Measurements from ENCODE around the gene SHISAL1.
"Not testable (repeated sequence)": the region's sequence is repeated elsewhere in the genome, so short reads cannot be mapped to it uniquely, and the experiment has no call there.

The SHISAL1 gene

DNA sequence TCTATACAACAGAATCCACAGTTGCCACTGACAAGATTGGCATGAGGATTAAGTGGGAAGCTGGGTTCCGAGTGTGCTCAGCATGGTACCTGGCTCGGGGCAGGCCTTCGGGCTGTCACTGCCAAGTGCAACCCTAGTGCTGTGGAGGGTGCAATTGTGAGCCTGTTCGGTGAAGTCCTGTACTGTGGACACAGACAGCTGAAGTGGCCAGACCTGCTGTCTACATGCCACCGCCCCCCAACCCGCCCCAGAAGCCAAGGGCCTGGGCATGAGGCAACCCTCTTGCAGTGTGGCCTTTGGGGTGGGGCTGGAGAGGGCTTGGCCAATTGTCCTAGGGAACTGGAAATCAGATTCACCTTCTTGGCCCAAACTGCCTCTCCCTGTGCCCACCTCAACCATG lies 15.6 kb upstream of the SHISAL1 start:
- no peak for DNase-seq (ENCODE audit: low read depth)

DNA sequence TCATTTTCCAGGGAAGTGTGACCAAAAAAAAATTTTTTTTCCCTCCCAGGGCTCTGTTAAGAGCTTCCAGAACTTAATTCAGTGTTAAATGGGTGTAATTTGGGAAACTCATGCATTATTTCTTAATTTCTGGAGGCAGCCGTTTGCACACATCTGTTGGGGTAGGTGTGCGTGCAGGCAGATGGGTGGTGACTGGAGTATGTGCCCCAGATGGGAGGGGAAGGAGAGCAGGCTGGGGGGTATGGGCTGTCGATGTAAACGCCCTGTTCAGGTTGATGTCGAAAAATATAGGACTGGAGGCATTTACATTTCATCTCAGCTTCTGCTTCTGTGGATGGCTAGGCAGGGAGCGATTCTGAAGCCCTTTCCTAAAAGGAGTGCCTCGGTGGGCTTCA lies 13.7 kb upstream of the SHISAL1 start:
- no peak for DNase-seq (ENCODE audit: low read depth)

DNA sequence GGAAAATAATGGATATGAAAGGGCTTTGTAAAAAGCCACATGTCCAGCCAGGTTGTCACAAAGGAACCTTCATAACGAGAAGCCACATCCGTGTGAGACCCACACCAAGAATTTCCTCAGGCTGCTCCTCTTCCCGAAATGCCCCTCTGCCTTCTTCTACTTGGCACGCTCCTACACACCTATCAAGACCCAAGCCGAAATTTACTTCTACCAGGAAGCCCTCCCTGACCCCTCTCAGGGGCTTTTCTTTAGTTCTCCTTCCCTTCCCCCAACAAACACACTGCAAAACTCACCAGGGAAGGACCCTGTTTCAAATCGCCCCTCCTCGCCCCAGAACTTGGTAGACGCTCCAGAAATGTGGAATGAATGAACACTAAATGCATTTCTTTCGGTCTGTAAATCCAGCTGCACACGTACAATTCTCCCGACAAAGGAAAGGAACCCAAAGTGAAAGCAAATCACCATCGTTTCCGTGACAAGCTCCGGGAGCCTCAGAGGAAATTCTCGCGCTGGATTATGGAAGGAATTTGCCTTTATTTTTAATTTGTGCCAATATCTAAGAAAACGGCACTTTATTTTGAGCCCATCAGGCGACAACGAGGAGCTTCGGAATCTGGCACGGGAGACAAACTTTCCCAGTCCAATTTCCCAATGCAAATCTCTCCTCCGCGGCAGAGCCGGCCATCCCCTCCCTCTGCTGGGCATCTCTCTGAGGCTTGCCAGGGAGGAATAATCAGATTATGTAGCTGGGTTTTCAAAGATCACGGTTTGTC lies 13.2 kb upstream of the SHISAL1 start:
- no peak for DNase-seq (ENCODE audit: low read depth)

DNA sequence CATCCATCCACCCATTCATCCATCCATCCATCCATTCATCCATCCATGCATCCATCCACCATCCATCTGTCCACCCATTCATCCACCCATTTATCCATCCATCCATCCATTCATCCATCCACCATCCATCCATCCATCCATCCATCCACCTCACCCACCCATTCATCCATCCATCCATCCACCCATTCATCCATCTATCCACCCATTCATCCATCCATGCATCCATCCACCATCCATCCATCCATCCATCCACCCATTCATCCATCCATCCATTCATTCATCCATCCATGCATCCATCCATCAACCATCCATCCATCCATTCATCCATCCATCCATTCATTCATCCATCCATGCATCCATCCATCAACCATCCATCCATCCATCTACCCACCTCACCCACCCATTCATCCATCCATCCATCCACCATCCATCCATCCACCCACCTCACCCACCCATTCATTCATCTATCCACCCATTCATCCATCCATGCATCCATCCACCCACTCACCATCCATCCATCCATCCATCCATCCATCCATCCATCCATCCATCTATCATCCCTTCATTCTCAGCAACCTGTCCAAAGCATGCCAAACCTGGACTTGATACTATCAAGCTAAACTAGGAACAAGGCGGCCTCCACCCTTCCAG lies 10.5 kb upstream of the SHISAL1 start:
- DNase-seq (ENCODE audit: low read depth): not testable (repeated sequence)

DNA sequence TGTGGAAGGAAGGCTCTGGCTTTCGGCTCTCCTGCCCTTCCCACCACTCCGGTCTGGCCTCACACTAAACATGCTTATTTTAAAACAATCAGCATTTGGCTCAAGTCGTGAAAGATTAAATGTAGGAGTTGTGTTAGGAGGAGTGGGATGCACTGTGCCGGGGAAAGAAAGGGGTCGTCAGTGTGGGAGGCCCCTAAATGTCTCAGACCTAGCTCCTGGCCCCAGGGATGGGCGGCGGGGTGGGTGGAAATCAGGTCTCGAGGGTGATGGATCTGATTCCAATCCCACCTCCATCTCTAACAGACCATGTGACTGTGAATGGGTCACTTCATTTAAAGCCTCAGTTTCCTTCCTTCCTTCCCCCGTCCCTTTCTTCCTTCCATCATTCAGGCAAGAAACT lies 6.9 kb upstream of the SHISAL1 start:
- no peak for DNase-seq (ENCODE audit: low read depth)

DNA sequence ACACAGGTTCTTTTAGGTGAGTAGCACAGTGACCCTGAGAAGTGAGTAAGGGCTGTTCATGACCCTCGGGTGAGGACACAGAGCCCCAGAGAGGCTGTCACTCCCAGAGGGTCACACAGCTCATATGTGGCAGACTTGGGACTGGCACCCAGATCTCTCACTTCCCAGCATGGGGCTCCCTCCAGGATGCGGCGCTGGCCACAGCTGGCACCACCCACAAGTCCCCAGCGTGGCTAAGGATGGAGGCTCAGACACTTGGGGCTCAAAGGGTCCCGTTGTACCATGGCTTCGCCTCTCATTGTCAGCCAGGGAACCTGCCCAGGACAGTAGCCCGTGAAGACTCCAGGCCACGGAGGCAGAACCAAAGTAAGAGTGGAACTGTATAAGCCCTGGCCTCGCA lies 6.0 kb upstream of the SHISAL1 start:
- DNase-seq (ENCODE audit: low read depth): no peak

DNA sequence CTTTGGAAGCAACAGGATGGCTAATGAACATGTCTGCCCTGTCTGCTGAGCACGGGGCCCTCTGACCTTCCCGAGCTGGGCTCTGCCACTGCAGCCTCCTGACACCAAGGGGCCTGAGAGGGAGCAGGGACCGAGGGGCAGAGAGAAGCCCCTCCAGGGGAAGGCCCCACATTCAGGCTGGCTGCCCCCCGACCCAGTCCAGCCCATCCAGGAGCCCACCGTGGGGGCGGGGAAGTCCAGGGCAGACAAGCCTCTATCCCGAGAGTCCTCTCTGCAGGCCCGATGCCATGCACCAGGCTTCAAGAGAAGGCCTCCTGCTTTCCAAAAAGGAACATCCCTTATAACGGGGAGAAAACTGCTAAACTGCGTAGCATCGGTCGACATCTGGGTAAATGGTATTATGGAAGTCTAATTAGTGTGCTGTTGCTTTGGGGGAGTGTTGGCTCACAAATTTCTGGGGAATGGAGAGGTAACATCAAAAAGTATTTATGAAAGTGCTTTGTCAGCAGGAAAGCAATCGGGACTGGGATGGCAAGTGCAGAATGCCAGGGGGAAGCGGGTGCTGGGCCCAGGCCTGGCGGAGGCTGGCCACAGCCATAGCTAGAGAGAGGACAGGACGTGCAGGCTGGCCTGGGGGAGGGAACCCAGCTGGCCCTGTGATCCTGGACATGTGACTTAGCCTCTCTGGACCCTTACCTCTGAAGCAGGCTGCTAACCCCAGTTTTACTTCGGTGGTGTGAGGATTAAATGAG lies 5.3 kb upstream of the SHISAL1 start:
- no peak for DNase-seq (ENCODE audit: low read depth)

DNA sequence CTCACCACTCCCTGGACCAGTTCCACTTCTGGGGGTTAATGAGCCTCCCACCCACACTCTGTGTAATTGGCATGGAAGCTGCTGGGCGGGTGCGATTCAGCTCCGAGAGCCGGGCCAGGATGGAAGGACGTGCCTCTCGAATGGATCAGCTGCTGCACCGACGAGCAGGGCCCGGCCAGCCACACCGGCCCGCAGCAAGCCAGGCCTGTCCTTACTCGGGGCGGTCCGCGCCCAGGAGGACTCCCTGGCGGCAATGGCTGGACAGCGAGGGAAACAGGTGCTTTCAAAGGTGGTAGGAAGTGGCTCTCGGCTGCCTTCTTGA lies 4.3 kb upstream of the SHISAL1 start:
- no peak for DNase-seq (ENCODE audit: low read depth)

DNA sequence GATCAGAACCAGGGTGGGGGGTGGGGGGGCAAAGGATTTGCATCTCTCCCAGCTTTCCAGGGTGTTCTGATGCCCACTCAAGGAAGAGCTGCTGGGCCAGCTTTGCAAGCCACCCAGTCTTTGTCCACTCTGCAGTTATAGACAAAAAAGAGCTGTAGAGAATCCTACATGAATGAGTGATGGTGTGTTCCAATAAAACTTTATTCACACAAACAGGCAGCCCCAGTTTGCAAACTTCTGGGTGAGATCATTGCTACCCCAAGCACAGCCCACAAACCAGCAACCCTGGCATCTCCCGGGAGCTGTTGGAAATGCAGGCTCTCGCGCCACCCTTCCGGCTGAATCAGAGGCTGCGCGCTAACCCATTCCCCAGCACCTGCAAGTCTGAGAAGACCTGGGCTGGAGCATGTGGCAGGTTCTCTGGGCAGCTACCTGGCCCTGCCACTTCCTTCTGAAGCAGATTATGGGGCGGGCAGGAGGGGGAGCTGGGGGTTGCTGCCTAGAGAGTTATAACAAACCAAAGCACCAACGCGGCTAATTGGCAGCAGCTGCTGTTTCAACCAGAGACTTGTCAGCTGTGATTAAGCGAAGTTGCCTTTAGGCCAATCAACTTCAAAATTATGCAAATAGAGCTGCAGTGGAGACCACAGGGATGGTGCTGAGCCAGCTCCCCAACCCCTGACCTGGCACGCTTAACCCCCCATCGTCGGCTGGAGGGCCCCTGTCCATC lies 3.8 kb upstream of the SHISAL1 start:
- no peak for DNase-seq (ENCODE audit: low read depth)

DNA sequence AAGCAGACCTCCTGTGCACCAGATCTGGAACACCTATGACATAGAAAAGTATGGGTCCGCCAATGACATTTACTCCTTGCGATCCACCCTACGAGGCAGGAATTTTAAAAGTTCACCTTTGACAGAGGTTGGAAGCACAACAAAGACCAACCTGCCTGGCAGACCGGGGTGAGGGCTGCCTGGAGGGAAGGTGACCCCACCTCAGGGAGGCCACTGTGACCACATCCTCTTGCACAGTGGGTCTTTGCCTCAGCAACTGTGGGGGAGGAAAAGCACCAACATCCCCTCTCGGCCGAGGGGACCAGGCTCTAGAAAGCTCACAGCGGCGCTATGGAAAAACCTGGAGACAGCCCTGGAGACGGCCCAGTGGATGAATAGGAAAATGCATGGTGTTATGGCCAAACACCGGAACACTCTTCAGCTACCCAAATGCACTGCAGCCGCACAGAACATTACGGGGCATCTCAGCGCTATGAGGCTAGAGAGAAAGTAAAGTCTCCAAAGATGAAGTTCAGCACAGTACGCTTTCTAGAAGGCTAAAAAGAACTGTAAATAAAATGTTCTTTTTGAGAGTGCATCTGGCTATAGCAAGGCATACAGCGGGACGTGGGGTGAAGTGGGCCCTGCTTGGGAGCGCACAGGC lies 1.8 kb upstream of the SHISAL1 start:
- no peak for DNase-seq (ENCODE audit: low read depth)

DNA sequence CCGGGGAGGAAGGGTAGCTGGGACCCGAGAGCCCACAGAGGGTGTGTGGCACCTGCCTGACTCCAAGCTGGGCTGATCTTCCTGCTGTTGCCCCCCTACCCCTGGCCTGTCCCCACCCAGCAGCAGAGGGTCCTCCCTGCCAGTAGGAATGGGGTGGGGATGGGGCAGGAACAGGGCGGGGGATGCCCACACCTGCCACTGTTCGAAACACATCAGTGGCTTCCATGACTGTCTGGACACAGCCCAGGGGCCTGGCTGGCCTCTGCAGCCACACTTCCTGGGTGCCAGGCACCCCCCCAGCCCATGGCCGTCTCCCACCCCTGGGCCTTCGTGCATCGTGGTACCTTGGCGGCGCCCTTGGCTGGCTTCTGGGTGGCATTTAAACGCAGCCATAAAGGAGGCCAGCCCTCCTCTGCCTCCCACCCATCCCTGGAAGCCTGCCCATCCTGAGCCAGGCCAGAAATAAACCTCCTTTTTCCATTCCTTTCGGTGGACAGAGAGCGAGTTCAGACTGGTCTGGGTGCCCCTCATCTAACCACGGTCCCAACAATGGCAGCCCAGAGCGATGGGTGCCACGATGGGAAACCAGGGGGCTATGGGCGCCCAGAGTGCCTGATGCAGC lies 745 bp upstream of the SHISAL1 start:
- DNase-seq (ENCODE audit: low read depth): no peak

DNA sequence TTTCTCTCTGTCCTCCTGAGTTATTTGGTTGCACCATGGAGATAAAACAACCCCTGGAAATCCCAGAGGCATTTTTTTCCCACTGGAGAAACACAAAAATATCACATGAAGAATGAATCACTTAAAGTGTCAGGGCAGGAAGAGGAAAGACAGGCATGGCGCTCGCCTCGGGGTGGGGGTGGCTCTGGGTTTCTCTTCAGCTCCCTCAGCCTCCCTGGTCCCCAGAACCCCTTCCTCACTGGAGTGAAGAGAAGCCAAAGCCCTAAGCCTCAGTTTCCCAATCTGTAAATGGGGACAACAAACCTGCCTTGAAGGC lies 938 bp downstream of the SHISAL1 start:
- no peak for DNase-seq (ENCODE audit: low read depth)

DNA sequence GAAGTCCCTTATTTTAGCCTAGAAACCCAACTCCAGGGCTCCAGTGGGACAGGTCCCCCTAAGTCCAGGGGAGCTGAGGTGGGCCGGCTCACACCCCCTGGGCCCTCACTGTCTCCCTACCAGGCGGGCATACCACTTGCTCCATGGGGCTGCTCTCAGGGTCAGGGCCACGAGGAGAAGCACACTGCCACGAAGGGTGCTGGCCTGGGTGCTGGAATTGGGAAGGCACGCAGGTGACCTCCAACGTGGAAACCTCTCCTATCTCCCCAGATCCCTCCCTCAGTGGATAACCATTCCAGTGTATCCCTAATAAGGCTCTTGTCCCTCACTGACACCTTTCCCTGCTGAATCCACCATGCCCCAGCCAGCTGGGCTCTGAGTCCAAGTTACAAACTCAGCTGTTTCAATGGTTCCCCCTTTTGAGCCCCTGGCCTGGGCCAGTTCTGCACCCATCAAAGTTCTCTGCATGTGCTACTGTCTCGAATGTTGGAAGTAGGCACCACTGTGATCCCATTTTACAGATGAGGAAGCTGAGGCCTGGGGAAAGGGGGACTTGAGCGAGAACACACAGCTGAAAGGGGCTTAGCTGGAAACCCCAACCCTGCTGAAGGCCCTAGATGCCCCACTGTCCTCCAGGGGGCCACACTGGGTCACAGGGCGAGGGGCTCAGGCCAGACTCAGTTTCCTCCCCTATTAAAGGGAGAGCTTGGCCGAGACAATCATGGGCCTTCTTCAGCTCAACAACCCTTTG lies 1.5 kb downstream of the SHISAL1 start:
- no peak for DNase-seq (ENCODE audit: low read depth)

DNA sequence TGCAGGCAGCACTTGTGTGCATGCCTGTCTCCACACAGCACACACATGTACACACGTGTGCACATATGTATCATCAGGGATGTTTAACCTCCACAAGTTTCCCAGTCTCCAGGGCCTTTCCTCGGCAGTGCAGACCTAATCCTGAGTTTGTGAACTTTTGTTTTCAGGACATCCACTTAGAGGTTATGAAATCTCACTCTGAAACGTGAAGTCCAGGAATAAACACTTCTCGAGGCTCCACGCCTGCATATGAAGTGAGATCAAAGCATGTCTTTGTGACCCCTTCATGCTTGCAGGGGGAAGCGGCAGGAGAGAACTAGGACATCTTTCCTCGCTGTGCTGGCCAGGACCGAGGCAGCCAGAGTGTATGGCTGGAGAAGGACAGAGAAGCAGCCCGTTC lies 3.1 kb downstream of the SHISAL1 start:
- no peak for DNase-seq (ENCODE audit: low read depth)

DNA sequence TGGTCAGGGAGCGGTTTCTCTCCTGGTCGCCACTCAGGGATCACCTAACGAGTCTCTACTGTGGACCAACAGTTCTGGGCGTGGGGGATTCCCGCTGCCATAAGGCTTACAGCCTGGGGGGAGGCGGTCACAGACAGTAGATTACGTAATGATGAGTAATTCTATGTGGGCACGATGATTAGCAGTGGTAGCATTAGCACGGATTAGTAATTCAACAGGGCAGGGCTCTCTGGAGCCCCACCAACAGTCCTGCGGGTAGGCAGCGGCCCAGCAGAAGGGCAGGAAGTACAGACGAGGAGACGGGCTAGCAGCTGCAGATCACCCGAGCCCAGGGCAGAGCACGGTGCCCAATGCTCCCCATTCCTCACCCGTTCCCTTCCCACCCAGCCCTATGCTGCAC lies 3.6 kb downstream of the SHISAL1 start:
- DNase-seq (ENCODE audit: low read depth): no peak

DNA sequence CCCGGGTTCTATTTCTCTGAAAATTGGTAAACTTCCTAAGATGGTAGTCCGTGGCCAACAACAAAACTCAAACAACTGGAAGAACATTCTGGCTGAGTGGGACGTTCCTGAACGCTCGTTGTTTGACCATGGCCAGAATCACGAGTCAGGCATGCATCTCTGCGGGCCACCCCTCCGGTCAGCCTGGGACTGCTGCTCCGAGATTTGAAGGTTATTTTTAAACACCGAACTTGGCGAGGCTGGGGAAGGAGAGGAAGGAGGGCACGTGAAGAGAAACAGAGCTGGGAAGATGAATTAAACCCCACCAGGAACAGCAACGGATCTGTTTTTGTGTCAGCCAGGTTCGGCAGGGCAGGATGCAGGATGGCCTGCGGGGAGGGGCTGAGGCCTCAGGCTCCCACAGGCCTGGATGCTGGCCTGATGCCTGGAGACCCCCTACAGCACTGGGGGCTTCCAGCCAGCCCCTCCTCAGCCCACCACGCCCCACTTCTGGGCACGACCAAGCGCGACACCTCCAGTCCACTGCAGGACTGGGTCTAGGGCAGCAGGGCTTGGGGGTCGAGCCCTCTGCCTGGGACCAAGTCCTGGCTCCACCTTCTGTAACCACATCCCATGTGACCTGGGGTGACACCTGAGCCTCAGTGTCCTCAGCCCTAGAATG lies 5.1 kb downstream of the SHISAL1 start:
- DNase-seq (ENCODE audit: low read depth): no peak

DNA sequence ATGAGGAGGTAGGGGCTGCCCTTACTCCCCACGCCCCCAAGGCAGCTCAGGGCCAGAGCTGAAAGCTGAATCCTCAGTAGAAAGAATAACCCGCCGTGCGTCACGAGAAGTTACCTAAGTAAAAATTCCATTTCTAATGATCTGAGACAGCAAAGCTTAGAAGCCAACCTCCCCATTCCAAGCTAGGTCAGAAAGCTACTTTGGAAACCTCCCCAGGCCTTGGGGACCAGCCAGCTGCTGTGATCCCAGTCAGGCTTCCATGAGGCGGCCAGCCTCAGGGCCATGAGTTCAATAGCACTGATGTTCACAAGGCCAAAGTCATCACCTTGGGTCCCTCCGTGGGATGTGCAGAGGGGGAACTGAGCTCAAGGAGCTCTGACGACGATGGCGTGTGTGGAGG lies 6.9 kb downstream of the SHISAL1 start:
- no peak for DNase-seq (ENCODE audit: low read depth)

DNA sequence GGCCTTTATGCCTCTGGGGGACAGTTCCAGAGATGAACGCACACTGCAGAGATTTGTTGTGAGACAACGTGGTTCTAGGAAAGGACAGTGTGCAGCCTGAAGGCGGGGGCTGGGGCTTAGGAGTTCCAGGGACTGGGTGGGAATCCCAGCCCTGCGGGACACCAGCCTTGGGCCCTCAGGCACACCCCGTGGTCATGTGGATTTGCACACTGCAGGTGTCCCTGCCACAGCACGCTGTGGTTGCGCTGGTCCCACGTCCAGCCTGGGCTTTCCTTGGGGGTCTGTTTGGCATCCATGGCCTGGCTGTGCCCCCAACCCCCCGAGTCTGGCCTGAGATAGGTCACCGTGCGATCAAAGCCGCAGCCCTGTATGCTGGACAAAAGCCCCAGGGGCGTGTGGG lies 7.3 kb downstream of the SHISAL1 start:
- DNase-seq (ENCODE audit: low read depth): no peak

DNA sequence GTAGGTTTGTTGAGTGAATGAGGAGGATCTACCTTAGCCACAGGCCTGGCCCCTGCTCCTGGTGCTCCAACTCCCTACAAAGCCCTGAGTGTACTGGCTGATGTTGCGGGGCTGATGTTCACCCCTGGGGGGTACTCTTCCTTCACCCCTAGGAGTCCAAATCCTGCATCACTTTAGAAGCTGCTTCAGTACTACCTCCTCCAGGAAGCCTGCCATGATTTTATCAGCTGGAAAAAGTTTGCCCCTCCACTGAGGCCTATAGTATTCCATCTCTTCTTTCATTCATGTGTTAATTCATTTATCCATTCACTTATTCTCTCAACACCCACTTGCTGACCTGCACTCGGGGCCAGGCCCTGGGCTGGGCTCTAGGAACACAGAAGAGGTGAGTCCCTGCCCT lies 7.8 kb downstream of the SHISAL1 start:
- DNase-seq (ENCODE audit: low read depth): no peak

DNA sequence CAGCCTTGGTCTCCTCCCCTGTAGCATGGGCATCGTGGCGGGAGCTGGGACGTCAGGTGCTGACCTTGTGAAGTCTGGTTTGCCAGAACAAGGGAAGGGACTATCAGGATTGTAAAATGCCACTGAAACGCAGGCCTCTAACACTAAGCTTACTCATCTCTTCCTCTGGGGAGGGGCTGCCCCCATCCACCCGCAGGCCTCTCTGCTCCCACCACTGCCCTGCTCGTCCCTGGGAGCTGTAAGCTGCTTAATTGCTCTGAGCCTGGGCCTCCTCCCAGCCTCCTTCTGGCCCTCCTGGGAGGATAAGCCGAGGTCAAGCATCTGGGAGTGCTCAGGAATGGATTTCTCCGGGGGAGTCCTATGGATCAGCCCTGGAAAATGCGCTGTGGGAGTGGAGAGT lies 8.4 kb downstream of the SHISAL1 start:
- no peak for DNase-seq (ENCODE audit: low read depth)

DNA sequence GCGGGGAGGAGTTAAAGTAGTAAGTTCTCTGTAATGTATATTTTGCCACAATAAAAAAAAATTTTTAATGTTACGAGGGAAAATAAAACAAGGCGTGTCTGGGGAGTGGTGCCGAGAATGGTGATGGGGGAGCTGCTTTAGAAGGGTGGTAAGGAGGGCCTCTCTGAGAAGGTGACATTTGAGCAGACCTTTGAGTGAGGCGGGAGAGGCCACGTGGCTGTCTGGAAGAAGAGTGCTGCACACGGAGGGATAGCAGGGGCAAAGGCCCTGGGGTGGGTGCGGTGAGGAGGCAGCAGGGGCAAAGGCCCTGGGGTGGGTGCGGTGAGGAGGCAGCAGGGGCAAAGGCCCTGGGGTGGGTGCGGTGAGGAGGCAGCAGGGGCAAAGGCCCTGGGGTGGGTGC lies 10.4 kb downstream of the SHISAL1 start:
- not testable (repeated sequence) for DNase-seq (ENCODE audit: low read depth)
